ENCODE measurements around the gene LMNTD2. TPM values are rescaled to one million over a fixed set of nuclear protein-coding genes. Genes with fewer than 3 reads are reported as not detected.

LMNTD2 gene, protein sequence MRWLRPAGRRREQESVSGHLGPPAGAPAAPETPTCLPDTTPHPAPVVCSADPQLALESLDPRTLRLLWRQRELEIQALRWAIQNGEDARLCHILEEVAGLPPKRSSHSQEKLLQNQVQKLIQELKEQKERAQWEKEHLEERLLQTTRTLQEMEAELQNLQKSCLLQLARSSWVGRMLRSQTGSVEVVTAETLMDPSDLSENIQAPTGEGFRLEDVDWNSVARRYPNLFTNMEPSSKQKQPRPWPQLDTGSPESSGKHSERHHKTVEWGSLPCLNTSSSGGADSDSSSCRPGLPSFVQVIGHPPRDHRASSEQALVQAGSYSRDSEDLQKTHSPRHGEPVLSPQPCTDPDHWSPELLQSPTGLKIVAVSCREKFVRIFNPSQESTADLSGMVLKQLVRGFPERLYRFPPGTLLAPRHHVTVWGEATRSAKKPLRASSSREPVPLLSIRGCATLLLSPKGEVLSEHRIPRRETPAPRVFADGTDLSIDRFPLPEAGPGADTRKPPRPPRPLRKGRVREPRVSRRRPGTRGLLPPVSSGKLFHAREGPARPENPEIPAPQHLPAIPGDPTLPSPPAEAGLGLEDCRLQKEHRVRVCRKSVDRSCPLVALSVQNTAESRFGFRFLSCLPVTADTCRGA
- 0.36 and 1.1 TPM in 2 replicates for total RNA-seq

DNA sequence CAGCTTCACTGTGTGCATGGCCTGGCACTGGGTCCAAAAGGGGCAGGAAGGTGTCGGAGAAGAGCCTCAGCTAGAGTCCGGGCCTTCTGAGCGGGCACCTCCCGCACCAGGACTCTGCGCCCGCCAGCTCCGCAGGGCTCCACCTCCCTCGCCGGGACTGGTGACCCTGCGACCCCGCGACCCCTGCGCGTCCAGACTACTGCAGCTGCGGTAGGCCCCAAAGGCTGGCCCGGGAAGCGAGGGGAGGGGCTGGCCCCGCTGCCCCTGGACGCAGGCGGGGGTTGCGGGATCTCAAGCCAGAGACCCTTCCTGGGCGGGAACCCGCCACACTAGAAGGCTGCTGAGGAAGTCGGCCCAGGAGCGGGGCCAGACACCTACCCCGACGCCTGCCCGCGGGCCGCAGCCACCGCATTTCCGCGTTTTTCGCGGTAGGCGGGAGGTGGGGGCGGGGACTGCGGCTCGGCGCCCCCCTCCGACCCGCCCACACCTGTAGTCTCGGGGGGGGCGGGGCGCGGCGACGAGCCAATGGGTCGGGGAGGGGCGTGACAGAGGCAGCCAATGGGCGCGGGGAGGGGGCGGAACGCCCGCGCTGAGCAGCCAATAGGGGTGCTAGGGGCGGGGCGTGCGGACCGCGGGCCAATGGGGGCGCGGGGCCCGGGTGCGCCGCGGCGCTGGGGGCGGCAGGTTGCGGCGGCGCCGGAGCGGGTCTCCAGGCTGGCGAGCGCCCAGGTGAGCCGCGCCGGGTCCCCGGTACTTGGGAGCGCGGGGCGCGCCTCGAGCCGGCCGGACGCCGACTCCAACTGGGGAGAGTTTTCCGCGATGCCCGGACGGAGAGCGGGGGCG lies at the start of gene LMNTD2, which contains the start of gene RASSF7:
TSS of gene LMNTD2 (minus strand) at position 434 of the 843 bp plus-strand sequence. CDS start at position 412, 22 bp downstream.
TSS of gene RASSF7 (plus strand) at position 666 of the 843 bp plus-strand sequence. CDS start 799 bp downstream, outside the sequence.

DNA sequence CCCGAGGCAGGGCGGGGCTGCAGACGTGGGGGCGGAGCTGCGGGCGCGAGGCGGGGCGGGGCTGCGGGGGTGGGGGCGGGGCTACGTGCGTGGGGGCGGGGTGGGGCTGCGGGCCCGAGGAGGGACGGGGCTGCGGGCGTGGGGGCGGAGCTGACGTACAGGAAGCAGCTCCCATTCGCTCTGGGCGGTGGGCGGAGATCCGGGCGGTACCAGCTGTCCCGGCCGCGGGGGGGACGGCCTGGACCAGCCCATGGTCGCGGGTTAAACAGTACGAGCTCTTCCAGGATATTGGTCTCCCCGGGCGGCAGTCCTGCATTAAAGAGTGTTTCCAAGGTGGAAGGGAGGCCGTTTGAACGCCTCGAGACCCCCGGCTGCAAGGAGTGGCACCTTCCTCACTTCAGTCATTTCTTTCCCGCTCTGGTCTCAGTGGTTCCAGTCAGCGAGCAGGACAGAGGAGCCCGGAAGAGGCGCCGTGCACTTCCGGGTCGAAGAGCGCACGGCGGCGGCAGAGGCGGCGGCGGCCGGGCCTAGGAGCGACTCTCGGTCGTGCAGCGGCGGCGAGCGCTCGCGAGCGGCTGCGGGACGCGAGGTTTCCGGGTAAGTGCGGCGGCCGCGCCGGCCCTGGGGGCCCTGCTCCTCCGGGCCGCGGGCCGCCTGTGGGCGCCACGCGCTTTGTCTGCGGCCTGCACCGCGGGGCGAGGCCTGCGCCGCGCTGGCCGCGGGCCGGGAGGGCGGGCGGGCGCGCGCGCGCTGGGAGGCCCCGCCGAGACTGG lies 15.6 kb upstream of the LMNTD2 start, which contains the start of gene PHRF1:
TSS of gene PHRF1 (plus strand) at position 475 of the 773 bp plus-strand sequence. CDS start 5,043 bp downstream, outside the sequence.

DNA sequence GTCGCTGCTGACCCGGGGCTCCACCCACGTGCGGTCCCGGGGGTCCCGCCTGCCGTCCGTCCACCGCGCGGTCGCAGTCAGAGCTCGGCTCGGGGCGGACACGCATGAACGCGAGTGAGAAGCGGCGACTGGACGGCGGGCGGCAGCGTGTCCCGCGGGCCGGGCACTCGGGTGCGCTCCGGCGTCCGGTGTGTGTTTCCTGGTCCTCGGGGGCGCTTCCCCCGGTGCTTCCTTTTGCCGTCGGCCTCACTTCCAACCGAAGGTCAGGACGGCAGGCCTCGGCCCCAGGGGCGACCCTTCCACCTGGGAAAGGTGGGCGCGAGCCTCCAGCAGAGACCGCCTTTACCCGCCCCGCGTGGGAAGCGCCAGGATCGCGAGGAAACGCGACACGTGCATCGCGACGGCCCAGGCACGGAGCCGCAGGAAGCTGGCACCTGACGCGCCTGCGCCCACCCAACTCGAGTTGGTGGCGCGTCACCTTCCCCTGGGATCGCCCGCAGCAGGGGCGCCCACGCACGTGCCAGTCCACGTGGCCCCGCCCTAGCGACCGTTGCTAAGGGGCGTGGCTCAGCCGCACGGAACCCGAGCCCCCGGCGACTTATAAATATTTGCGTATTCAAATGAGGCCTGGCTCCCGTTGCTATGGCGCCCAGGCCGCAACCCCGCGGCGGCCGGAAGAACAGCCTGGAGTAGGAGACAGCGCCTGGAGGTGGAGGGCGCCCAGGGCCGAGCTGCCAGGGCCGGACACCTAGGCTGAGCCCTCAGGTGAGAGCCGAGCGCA lies 23.5 kb downstream of the LMNTD2 start, which contains the start of gene LRRC56:
TSS of gene LRRC56 (plus strand) at position 687 of the 781 bp plus-strand sequence. CDS start 3,158 bp downstream, outside the sequence.

DNA sequence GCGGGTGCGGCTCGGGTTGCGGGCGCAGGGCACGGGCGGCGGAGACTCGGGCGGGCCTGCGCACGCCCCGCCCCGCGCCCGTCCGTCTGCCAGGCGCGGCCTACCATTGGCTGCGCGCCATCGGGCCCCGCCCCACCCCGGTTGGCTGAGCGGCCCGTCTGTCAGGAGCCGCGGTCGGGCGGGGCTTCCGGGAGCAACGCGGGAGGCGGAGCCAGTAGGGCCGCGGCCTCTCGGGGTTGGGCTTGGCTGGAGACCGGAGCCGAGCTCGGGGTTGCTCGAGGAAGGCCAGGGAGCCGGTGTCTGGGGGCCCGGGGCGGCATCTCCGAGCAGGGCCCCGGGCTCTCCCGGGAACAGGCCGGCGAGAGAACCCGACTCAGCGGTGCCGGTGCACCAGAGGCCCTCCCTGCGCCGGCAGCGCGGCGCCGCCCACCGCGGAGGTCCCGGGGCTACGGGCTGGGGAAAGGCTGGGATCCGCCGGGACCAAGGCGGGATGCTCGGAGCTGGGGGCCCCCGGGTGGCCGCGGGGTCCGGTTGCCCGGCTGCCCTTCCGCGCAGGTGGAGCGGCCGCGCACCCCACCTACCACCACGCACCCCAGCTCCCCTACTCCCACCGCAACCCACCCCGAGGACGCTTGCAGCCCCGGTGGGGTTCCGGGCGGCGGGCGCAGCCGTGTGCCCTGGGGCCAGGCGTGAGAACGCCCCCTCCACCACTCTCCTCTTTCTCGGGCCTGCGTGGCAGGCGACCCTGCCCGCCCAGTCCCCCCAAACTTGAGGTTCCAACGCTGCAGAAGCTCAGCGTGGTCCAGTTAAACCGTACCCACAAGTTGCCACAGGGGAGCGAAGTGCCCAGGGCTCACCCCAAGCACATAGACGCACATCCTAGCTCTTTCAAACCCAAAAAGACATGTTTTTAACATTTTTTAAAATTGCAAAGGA lies 24.8 kb downstream of the LMNTD2 start, which contains the start of gene HRAS:
TSS of gene HRAS (minus strand) at position 58 of the 936 bp plus-strand sequence.

DNA sequence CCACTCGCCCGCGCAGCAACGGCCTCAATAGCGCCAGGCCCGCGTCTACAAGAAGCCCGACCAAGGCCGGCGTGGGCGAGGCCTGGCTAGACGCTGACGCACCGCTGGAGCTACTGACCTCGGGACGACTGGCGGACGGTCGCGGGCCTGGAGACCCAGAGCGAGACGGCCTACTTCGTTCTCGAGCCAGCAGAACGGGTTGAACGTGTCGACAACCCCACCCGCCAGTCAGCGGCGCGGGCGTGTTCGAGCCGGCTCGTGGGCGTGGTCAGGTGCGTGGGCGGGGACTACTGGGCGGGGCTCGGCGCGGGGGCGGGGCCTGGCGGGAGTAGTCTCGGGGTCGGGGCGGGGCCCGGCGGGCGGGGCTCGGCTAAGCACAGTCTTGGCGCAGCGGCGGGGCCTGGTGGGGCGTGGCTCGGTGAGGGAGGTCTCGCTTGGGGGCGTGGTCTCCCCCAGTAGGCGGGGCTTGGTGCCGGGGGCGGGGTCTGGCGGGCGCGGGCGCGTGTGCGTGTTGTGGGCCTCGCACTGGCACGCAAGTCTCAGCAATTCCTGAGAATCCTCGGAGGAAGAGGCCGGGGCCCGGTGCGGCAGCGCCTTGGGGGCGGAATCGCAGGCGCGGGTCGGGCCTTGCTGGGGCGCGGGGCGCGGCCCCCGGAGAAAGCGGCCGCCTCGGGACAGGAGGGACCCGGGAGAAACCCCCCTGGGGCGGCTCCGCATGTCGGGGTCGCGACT lies 53.4 kb downstream of the LMNTD2 start, which contains the start of gene RNH1:
TSS of gene RNH1 (minus strand) at position 248 of the 732 bp plus-strand sequence. CDS start 5,080 bp downstream, outside the sequence.

Other genes starting within 250 kb of the LMNTD2 start
- 2.1 and 8.3 TPM in 2 replicates for gene IFITM1, start 246.7 kb downstream of the LMNTD2 start, total RNA-seq
- 30.3 and 64.5 TPM in 2 replicates for gene IFITM3, start 239.9 kb downstream of the LMNTD2 start, total RNA-seq
- gene B4GALNT4, start 191.2 kb downstream of the LMNTD2 start, total RNA-seq = 2.5 and 4.6 TPM in 2 replicates
- 0.09 and 1.3 TPM in 2 replicates for gene PKP3, start 166.5 kb downstream of the LMNTD2 start, total RNA-seq
- 28.6 and 35.5 TPM in 2 replicates for gene SIGIRR, start 145.7 kb downstream of the LMNTD2 start, total RNA-seq
- gene ANO9, start 118.7 kb downstream of the LMNTD2 start, total RNA-seq = 0.09 TPM in 2 replicates
- gene PTDSS2, start 110.5 kb downstream of the LMNTD2 start, total RNA-seq = 33.9 and 34.7 TPM in 2 replicates
- gene RNH1, start 53.5 kb downstream of the LMNTD2 start, total RNA-seq = 203 and 307 TPM in 2 replicates
- 77.6 and 97.3 TPM in 2 replicates for gene HRAS, start 25.2 kb downstream of the LMNTD2 start, total RNA-seq
- gene LRRC56, start 23.2 kb downstream of the LMNTD2 start, total RNA-seq = 0.27 and 0.47 TPM in 2 replicates
- gene RASSF7, start 232 bp upstream of the LMNTD2 start, total RNA-seq = 10.4 and 14.9 TPM in 2 replicates
- 25.6 and 33.3 TPM in 2 replicates for gene PHRF1, start 15.7 kb upstream of the LMNTD2 start, total RNA-seq
- gene IRF7, start 55.2 kb upstream of the LMNTD2 start, total RNA-seq = 10.4 and 11.3 TPM in 2 replicates
- not detected in 2 replicates for gene CDHR5, start 64.2 kb upstream of the LMNTD2 start, total RNA-seq
- not detected in 2 replicates for gene SCT, start 66.4 kb upstream of the LMNTD2 start, total RNA-seq
- gene DRD4, start 76.5 kb upstream of the LMNTD2 start, total RNA-seq = not detected in 2 replicates
- 39.4 and 44.8 TPM in 2 replicates for gene DEAF1, start 134.5 kb upstream of the LMNTD2 start, total RNA-seq
- gene TMEM80, start 135.1 kb upstream of the LMNTD2 start, total RNA-seq = 5.5 and 6.2 TPM in 2 replicates
- gene EPS8L2, start 145.5 kb upstream of the LMNTD2 start, total RNA-seq = 2.7 and 3.9 TPM in 2 replicates
- 207 and 250 TPM in 2 replicates for gene TALDO1, start 186.7 kb upstream of the LMNTD2 start, total RNA-seq
- 22.7 and 25.9 TPM in 2 replicates for gene GATD1, start 216.7 kb upstream of the LMNTD2 start, total RNA-seq
- gene CEND1, start 229.4 kb upstream of the LMNTD2 start, total RNA-seq = under 0.01 and 0.18 TPM in 2 replicates
- 6.8 and 7.6 TPM in 2 replicates for gene SLC25A22, start 237.5 kb upstream of the LMNTD2 start, total RNA-seq
- 7.0 and 9.0 TPM in 2 replicates for gene PIDD1, start 244.5 kb upstream of the LMNTD2 start, total RNA-seq
- 353 and 358 TPM in 2 replicates for gene RPLP2, start 249.2 kb upstream of the LMNTD2 start, total RNA-seq

All from endothelial cell of coronary artery (primary cell).